Skeletal muscle satellite cell (primary cell): Measurements from ENCODE around the gene TOB2.
A peak's percentile ranks its signal among the peaks of the same experiment; 100 is the strongest.
"Not testable (repeated sequence)": the region's sequence is repeated elsewhere in the genome, so short reads cannot be mapped to it uniquely, and the experiment has no call there.

Experiments
- H3K27me3 ChIP-seq: 2 replicates; pipeline ENCODE4 v1.7.0; 2013; ENCODE audit warnings: low read length; ENCODE audit not compliant: control insufficient read depth, insufficient read depth
- H3K36me3 ChIP-seq: 2 replicates; pipeline ENCODE4 v1.7.0; 2013; ENCODE audit warnings: mild to moderate bottlenecking, control low read depth, low read length; ENCODE audit not compliant: insufficient read depth
- H3K4me1 ChIP-seq: 2 replicates; pipeline ENCODE4 v1.7.0; 2013; ENCODE audit warnings: low read length; ENCODE audit not compliant: control insufficient read depth, insufficient read depth
- H3K4me2 ChIP-seq: 2 replicates; pipeline ENCODE4 v1.7.0; 2013; ENCODE audit warnings: mild to moderate bottlenecking, low read length
- H3K4me3 ChIP-seq: 2 replicates; pipeline ENCODE4 v1.7.0; 2013; ENCODE audit warnings: low read length
- H3K9ac ChIP-seq: 2 replicates; pipeline ENCODE4 v1.7.0; 2013; ENCODE audit warnings: mild to moderate bottlenecking, low read depth, low read length, moderate library complexity
- H3K9me3 ChIP-seq: replicated peaks from 2 replicates; pipeline ENCODE4 v1.7.0; 2013; ENCODE audit warnings: mild to moderate bottlenecking, control low read depth, low read length

The TOB2 gene

GRCh38 chr22:41411021-41411851 lies 35.4 kb downstream of the TOB2 start:
- H3K4me2 ChIP-seq: peak overlapping the region; percentile 38
- no peak overlapping the region for H3K4me3 ChIP-seq

GRCh38 chr22:41410311-41410751 lies 36.3 kb downstream of the TOB2 start:
- Histone ChIP-seq H3K4me1 (peaks cover 32% of the 10 kb centered on the region), H3K27me3 (no peaks in the 10 kb centered on the region), H3K36me3 (no peaks in the 10 kb centered on the region), H3K9ac (no peak overlapping the region), H3K4me2 (no peak overlapping the region), H3K4me3 (no peak overlapping the region), H3K9me3 (no peaks in the 10 kb centered on the region)

More at GRCh38 chr22:41411021-41411851, 35.4 kb downstream of the TOB2 start:
- no peaks in the 10 kb centered on the region for H3K27me3 ChIP-seq
- H3K9ac ChIP-seq: peak overlapping the region; percentile 12
- H3K4me1 ChIP-seq: peaks cover 32% of the 10 kb centered on the region
- no peaks in the 10 kb centered on the region for H3K36me3 ChIP-seq
- H3K9me3 ChIP-seq: no peaks in the 10 kb centered on the region

- Histone ChIP-seq H3K4me3 (no peak overlapping the region), H3K27me3 (no peaks in the 10 kb centered on the region), H3K4me1 (peaks cover 27% of the 10 kb centered on the region), H3K36me3 (no peaks in the 10 kb centered on the region), H3K4me2 (no peak overlapping the region), H3K9ac (no peak overlapping the region), H3K9me3 (no peaks in the 10 kb centered on the region)
Observed at GRCh38 chr22:41408665-41409064, 37.9 kb downstream of the TOB2 start.

GRCh38 chr22:41407433-41407832 lies 39.2 kb downstream of the TOB2 start:
- H3K4me3 ChIP-seq: no peak overlapping the region
- no peaks in the 10 kb centered on the region for H3K27me3 ChIP-seq
- H3K4me1 ChIP-seq: peaks cover 24% of the 10 kb centered on the region
- H3K36me3 ChIP-seq: no peaks in the 10 kb centered on the region
- no peak overlapping the region for H3K9ac ChIP-seq
- H3K4me2 ChIP-seq: no peak overlapping the region
- H3K9me3 ChIP-seq: no peaks in the 10 kb centered on the region

- Histone ChIP-seq H3K4me3 (no peak overlapping the region), H3K27me3 (no peaks in the 10 kb centered on the region), H3K36me3 (no peaks in the 10 kb centered on the region), H3K4me1 (peaks cover 26% of the 10 kb centered on the region), H3K4me2 (no peak overlapping the region), H3K9ac (no peak overlapping the region), H3K9me3 (no peaks in the 10 kb centered on the region)
Observed at GRCh38 chr22:41406410-41406809, 40.2 kb downstream of the TOB2 start.

GRCh38 chr22:41405588-41405987 lies 41.0 kb downstream of the TOB2 start:
- no peaks in the 10 kb centered on the region for H3K9me3 ChIP-seq
- no peaks in the 10 kb centered on the region for H3K36me3 ChIP-seq
- H3K27me3 ChIP-seq: no peaks in the 10 kb centered on the region
- no peak overlapping the region for H3K4me2 ChIP-seq
- no peak overlapping the region for H3K9ac ChIP-seq
- peaks cover 23% of the 10 kb centered on the region for H3K4me1 ChIP-seq
- no peak overlapping the region for H3K4me3 ChIP-seq

GRCh38 chr22:41403532-41404318 lies 42.9 kb downstream of the TOB2 start:
- Histone ChIP-seq H3K9me3 (no peaks in the 10 kb centered on the region), H3K4me1 (peaks cover 18% of the 10 kb centered on the region), H3K27me3 (no peaks in the 10 kb centered on the region), H3K9ac (no peak overlapping the region), H3K4me3 (no peak overlapping the region), H3K36me3 (no peaks in the 10 kb centered on the region), H3K4me2 (peak overlapping the region; percentile 1)

GRCh38 chr22:41402851-41403250 lies 43.8 kb downstream of the TOB2 start:
- H3K4me1 ChIP-seq: peaks cover 18% of the 10 kb centered on the region
- H3K4me2 ChIP-seq, H3K36me3 ChIP-seq, H3K4me3 ChIP-seq, H3K27me3 ChIP-seq, H3K9ac ChIP-seq, H3K9me3 ChIP-seq: not testable (repeated sequence)

- Histone ChIP-seq H3K27me3 (no peaks in the 10 kb centered on the region), H3K9ac (no peak overlapping the region), H3K4me3 (no peak overlapping the region)
Observed at GRCh38 chr22:41401781-41402648, 44.6 kb downstream of the TOB2 start.

GRCh38 chr22:41398921-41399320 lies 47.7 kb downstream of the TOB2 start:
- Histone ChIP-seq H3K27me3 (no peaks in the 10 kb centered on the region), H3K4me1 (peaks cover 15% of the 10 kb centered on the region), H3K36me3 (no peaks in the 10 kb centered on the region), H3K9ac (no peak overlapping the region), H3K9me3 (no peaks in the 10 kb centered on the region), H3K4me2 (no peak overlapping the region), H3K4me3 (no peak overlapping the region)

More at GRCh38 chr22:41401781-41402648, 44.6 kb downstream of the TOB2 start:
- peak overlapping the region; percentile 46 for H3K4me2 ChIP-seq
- H3K4me1 ChIP-seq: peaks cover 18% of the 10 kb centered on the region
- H3K36me3 ChIP-seq: no peaks in the 10 kb centered on the region
- no peaks in the 10 kb centered on the region for H3K9me3 ChIP-seq
